HG02870 (cell line): Measurements from ENCODE around the gene MYH13.

Source experiments
- ATAC-seq: cut with Tn5 transposase; IDR thresholded peaks from one replicate; pipeline ENCODE4 v1.9.1; 2021; ENCODE audit warnings: mild to moderate bottlenecking, moderate library complexity; ENCODE audit not compliant: unreplicated experiment

MYH13 gene

GRCh38 chr17:10261098-10261497, 111.7 kb downstream of the MYH13 start:
- no peak for ATAC-seq

GRCh38 chr17:10251212-10251948, 121.4 kb downstream of the MYH13 start:
- ATAC-seq = peak; percentile 94
